ENCODE results near the gene PCSK7. TPM values are rescaled to one million over a fixed set of nuclear protein-coding genes. Genes with fewer than 3 reads are reported as not detected.

Gene PCSK7
- total and polyA plus RNA-seq, 2 experiments from 2014 or later = 29.7 to 58.8 TPM

GRCh38 chr11:117220999-117221774 is 10.7 kb downstream of the PCSK7 start:
- DNase-seq = no peak
- 83 to 90% methylated on average over 7 of the region's 7 CpGs for WGBS, 2 experiments (ENCODE audit: low coverage in 1 of 2, low lambda C conversion rate in 2 of 2, missing lambda C conversion rate in 2 of 2)
- H3K4me1 ChIP-seq (ENCODE audit: insufficient read depth) = 0 out of 2 replicates have a peak, but pooled peaks cover 6% of the 10 kb centered on the region

GRCh38 chr11:117220568-117220967 is 11.3 kb downstream of the PCSK7 start:
- H3K27ac ChIP-seq = no peak overlapping the region

More at GRCh38 chr11:117220999-117221774, 10.7 kb downstream of the PCSK7 start:
- no peaks in the 10 kb centered on the region for H3K79me2 ChIP-seq (ENCODE audit: insufficient read depth)
- no peak overlapping the region for H3K4me2 ChIP-seq (ENCODE audit: unreplicated experiment)
- H3K9ac ChIP-seq = no peak overlapping the region
- no peak overlapping the region for H3K4me3 ChIP-seq
- H3F3A ChIP-seq (ENCODE audit: insufficient read depth) = peaks cover 5% of the 10 kb centered on the region; the same call in 1 of the 2 replicates
- no peak overlapping the region for H2AFZ ChIP-seq
- TF ChIP-seq EZH2phosphoT487 (IDR thresholded peaks at IDR 0.05; ENCODE audit: insufficient read depth, low read depth) (no peak), EZH2 (IDR thresholded peaks at IDR 0.05; ENCODE audit: insufficient read depth, poor library complexity, severe bottlenecking) (no peak)
- in situ Hi-C loops (cut with MboI) = no loop called here
- no peaks in the 10 kb centered on the region for H3K27me3 ChIP-seq (replicated peaks; ENCODE audit: insufficient read depth)
- H3K9me2 ChIP-seq (ENCODE audit: insufficient read depth) = no peaks in the 10 kb centered on the region
- no peaks in the 10 kb centered on the region for H3K9me3 ChIP-seq (ENCODE audit: low read depth)
- H3K27ac ChIP-seq = no peak overlapping the region
- no peaks in the 10 kb centered on the region for H4K20me1 ChIP-seq (ENCODE audit: insufficient read depth)
- peaks cover 50% of the 10 kb centered on the region; the same call in 1 of the 2 replicates for H3K36me3 ChIP-seq (ENCODE audit: low read depth)

GRCh38 chr11:117219995-117220394 is 11.9 kb downstream of the PCSK7 start:
- no peaks in the 10 kb centered on the region for H3K27me3 ChIP-seq (replicated peaks; ENCODE audit: insufficient read depth)
- no peak overlapping the region for H3K4me2 ChIP-seq (ENCODE audit: unreplicated experiment)
- no peak overlapping the region for H3K4me3 ChIP-seq
- no peak overlapping the region for H3K27ac ChIP-seq
- DNase-seq = no peak
- in situ Hi-C loops (cut with MboI) = no loop called here
- peaks cover 42% of the 10 kb centered on the region; the same call in 1 of the 2 replicates for H3K36me3 ChIP-seq (ENCODE audit: low read depth)
- TF ChIP-seq EZH2phosphoT487 (IDR thresholded peaks at IDR 0.05; ENCODE audit: insufficient read depth, low read depth) (no peak), EZH2 (IDR thresholded peaks at IDR 0.05; ENCODE audit: insufficient read depth, poor library complexity, severe bottlenecking) (no peak)
- H3K9me2 ChIP-seq (ENCODE audit: insufficient read depth) = no peaks in the 10 kb centered on the region
- H3K9ac ChIP-seq = no peak overlapping the region
- H3K9me3 ChIP-seq (ENCODE audit: low read depth) = no peaks in the 10 kb centered on the region
- no peak overlapping the region for H2AFZ ChIP-seq
- H3K79me2 ChIP-seq (ENCODE audit: insufficient read depth) = no peaks in the 10 kb centered on the region
- 0 out of 2 replicates have a peak, but pooled peaks cover 6% of the 10 kb centered on the region for H3K4me1 ChIP-seq (ENCODE audit: insufficient read depth)
- H4K20me1 ChIP-seq (ENCODE audit: insufficient read depth) = no peaks in the 10 kb centered on the region
- WGBS, 2 experiments (ENCODE audit: low coverage in 1 of 2, low lambda C conversion rate in 2 of 2, missing lambda C conversion rate in 2 of 2) = 98 to 99% methylated on average over 4 of the region's 4 CpGs
- peaks cover 5% of the 10 kb centered on the region; the same call in 1 of the 2 replicates for H3F3A ChIP-seq (ENCODE audit: insufficient read depth)

More at GRCh38 chr11:117220568-117220967, 11.3 kb downstream of the PCSK7 start:
- Histone ChIP-seq H3K4me1 (ENCODE audit: insufficient read depth) (0 out of 2 replicates have a peak, but pooled peaks cover 6% of the 10 kb centered on the region), H3K27me3 (replicated peaks; ENCODE audit: insufficient read depth) (no peaks in the 10 kb centered on the region), H3K9ac (no peak overlapping the region), H3K9me2 (ENCODE audit: insufficient read depth) (no peaks in the 10 kb centered on the region), H3K36me3 (ENCODE audit: low read depth) (peaks cover 44% of the 10 kb centered on the region; the same call in 1 of the 2 replicates), H4K20me1 (ENCODE audit: insufficient read depth) (no peaks in the 10 kb centered on the region), H3F3A (ENCODE audit: insufficient read depth) (peaks cover 5% of the 10 kb centered on the region; the same call in 1 of the 2 replicates), H2AFZ (no peak overlapping the region), H3K4me2 (ENCODE audit: unreplicated experiment) (no peak overlapping the region), H3K9me3 (ENCODE audit: low read depth) (no peaks in the 10 kb centered on the region), H3K4me3 (no peak overlapping the region), H3K79me2 (ENCODE audit: insufficient read depth) (no peaks in the 10 kb centered on the region)
- in situ Hi-C loops (cut with MboI) = no loop called here
- WGBS, 2 experiments (ENCODE audit: low coverage in 1 of 2, low lambda C conversion rate in 2 of 2, missing lambda C conversion rate in 2 of 2) = 78 to 81% methylated on average over 9 of the region's 9 CpGs
- TF ChIP-seq EZH2 (IDR thresholded peaks at IDR 0.05; ENCODE audit: insufficient read depth, poor library complexity, severe bottlenecking) (no peak), EZH2phosphoT487 (IDR thresholded peaks at IDR 0.05; ENCODE audit: insufficient read depth, low read depth) (no peak)
- no peak for DNase-seq

DNA sequence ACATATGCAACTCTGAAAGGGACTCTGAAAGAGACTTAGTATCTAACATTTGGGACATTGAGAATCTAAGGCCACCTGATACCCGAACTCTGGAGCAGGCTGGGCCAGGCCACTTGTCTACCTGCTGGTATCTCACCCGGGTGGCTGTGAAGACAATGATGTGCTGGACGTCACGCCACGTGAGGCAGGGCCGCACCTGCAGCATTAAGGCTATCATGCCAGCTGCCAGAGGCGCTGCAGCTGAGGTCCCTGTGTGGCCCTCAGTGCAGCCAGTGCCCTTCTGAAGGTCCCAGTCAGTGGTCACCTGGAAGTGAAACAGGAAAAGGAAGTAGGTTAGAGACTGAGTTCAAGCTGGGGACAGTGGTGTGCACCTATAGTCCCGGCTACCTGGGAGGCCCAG is 12.4 kb downstream of the PCSK7 start:
- WGBS, 2 experiments (ENCODE audit: low coverage in 1 of 2, low lambda C conversion rate in 2 of 2, missing lambda C conversion rate in 2 of 2) = 97 to 98% methylated on average over 8 of the region's 8 CpGs
- no peak overlapping the region for H2AFZ ChIP-seq
- H3K27me3 ChIP-seq (replicated peaks; ENCODE audit: insufficient read depth) = no peaks in the 10 kb centered on the region
- 0 out of 2 replicates have a peak, but pooled peaks cover 6% of the 10 kb centered on the region for H3K4me1 ChIP-seq (ENCODE audit: insufficient read depth)
- TF ChIP-seq EZH2 (IDR thresholded peaks at IDR 0.05; ENCODE audit: insufficient read depth, poor library complexity, severe bottlenecking) (no peak), EZH2phosphoT487 (IDR thresholded peaks at IDR 0.05; ENCODE audit: insufficient read depth, low read depth) (no peak)
- H3K36me3 ChIP-seq (ENCODE audit: low read depth) = peaks cover 48% of the 10 kb centered on the region; the same call in 1 of the 2 replicates
- H3K9me2 ChIP-seq (ENCODE audit: insufficient read depth) = no peaks in the 10 kb centered on the region
- no peak overlapping the region for H3K4me3 ChIP-seq
- H3K9me3 ChIP-seq (ENCODE audit: low read depth) = no peaks in the 10 kb centered on the region
- no peak for DNase-seq
- no peaks in the 10 kb centered on the region for H3K79me2 ChIP-seq (ENCODE audit: insufficient read depth)
- H3K4me2 ChIP-seq (ENCODE audit: unreplicated experiment) = no peak overlapping the region
- no peaks in the 10 kb centered on the region for H4K20me1 ChIP-seq (ENCODE audit: insufficient read depth)
- in situ Hi-C loops (cut with MboI) = no loop called here
- no peak overlapping the region for H3K27ac ChIP-seq
- no peak overlapping the region for H3K9ac ChIP-seq
- H3F3A ChIP-seq (ENCODE audit: insufficient read depth) = peaks cover 5% of the 10 kb centered on the region; the same call in 1 of the 2 replicates

Data from GM23248 (cell line).